Adrenal gland (tissue), 5 donors: ENCODE results near the gene KIF5A.

ENCODE experiments used
- CTCF ChIP-seq, 6 experiments: fragments of 450-650 bp in 4 of 6; fragments of 200-600 bp in 2 of 6; sonication (generic) in 1 of 6; IDR thresholded peaks; 1 replicate in 5 of 6; 2 replicates in 1 of 6; pipeline versions ENCODE4 v1.5.1 to v1.8.0; 2016 to 2021; ENCODE audit warnings: antibody characterized with exemption in 6 of 6, mild to moderate bottlenecking in 2 of 6, moderate library complexity in 1 of 6
- POLR2A ChIP-seq, 2 donors: fragments of 450-650 bp; IDR thresholded peaks; one replicate each; pipeline ENCODE4 v1.6.1; 2017; ENCODE audit warnings: antibody characterized with exemption in 2 of 2, mild to moderate bottlenecking in 2 of 2, moderate library complexity in 1 of 2
- donor health status: DM: no; HTN: no; CAD: no.

- TF ChIP-seq CTCF (IDR thresholded peaks at IDR 0.05), result no peak
- no peak for TF ChIP-seq POLR2A (IDR thresholded peaks at IDR 0.05)
Observed at GRCh38 chr12:57525615-57526383, 24.0 kb upstream of the KIF5A start.
